ENCODE measurements around the gene TRABD2A.

Gene TRABD2A

GRCh38 chr2:84905181-84906107 lies 24.6 kb upstream of the TRABD2A start, which contains the start of gene TMSB10:
Gene TMSB10, plus strand, starts transcription at chr2:84905656.
- peak; percentile 75 for DNase-seq
- no peaks in the 10 kb centered on the region for H3K9me2 ChIP-seq (replicated peaks; ENCODE audit: insufficient read depth, low read length)
- H3F3A ChIP-seq (ENCODE audit: insufficient read depth, low read length), result peaks cover 5% of the 10 kb centered on the region; the same call in 1 of the 2 replicates
- H3K4me2 ChIP-seq (ENCODE audit: low read depth, low read length), result peak within 1 kb of the TSS; percentile 79
- H4K20me1 ChIP-seq (ENCODE audit: insufficient read depth, low read length), result no peaks in the 10 kb centered on the region
- H3K79me2 ChIP-seq (ENCODE audit: low read length), result peaks cover 12% of the 10 kb centered on the region
- peak within 1 kb of the TSS; percentile 62 for H3K9ac ChIP-seq (ENCODE audit: low read length)
- H3K4me1 ChIP-seq (ENCODE audit: low read length), result peaks cover 16% of the 10 kb centered on the region
- TF ChIP-seq EZH2 (optimal IDR thresholded peaks at IDR 0.05; ENCODE audit: low read depth, low read length), result no peak
- TF ChIP-seq, protein P1, sequence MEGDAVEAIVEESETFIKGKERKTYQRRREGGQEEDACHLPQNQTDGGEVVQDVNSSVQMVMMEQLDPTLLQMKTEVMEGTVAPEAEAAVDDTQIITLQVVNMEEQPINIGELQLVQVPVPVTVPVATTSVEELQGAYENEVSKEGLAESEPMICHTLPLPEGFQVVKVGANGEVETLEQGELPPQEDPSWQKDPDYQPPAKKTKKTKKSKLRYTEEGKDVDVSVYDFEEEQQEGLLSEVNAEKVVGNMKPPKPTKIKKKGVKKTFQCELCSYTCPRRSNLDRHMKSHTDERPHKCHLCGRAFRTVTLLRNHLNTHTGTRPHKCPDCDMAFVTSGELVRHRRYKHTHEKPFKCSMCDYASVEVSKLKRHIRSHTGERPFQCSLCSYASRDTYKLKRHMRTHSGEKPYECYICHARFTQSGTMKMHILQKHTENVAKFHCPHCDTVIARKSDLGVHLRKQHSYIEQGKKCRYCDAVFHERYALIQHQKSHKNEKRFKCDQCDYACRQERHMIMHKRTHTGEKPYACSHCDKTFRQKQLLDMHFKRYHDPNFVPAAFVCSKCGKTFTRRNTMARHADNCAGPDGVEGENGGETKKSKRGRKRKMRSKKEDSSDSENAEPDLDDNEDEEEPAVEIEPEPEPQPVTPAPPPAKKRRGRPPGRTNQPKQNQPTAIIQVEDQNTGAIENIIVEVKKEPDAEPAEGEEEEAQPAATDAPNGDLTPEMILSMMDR (IDR thresholded peaks at IDR 0.05; ENCODE audit: low read length), result peak; percentile 8; the same call in 1 of the 2 replicates
- H3K9me3 ChIP-seq (replicated peaks; ENCODE audit: insufficient read depth, low read length), result no peaks in the 10 kb centered on the region
- H3K36me3 ChIP-seq (replicated peaks; ENCODE audit: insufficient read depth, low read length), result no peaks in the 10 kb centered on the region
- peak within 1 kb of the TSS; percentile 91 for H2AFZ ChIP-seq (ENCODE audit: low read length)
- peak within 1 kb of the TSS; percentile 74 for H3K4me3 ChIP-seq (ENCODE audit: low read length)
- H3K27ac ChIP-seq (ENCODE audit: low read length), result peak within 1 kb of the TSS; percentile 59; the same call in 1 of the 2 replicates
- H3K27me3 ChIP-seq (replicated peaks; ENCODE audit: insufficient read depth, low read length), result no peaks in the 10 kb centered on the region

DNA sequence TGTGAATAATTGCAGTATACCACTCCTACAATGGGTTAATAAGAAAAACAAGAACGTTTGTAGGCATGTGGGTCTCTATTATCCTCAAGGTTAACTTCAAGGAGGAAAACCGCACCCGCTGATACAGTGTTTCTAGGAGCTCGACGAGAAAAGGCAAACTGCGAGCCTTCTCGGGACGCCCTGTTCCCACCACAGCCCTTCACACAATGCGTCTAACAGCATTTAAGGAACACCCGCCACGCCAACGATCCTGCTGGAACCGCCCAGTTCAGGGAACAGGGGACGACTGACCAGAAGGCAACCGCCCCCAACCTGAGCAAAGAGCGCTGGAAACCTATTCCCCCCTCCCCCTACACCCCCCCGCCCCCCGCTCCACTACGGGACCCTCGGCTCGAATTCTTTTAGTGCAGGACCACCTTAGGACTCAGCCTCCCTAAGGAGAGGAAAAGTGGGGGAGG lies 23.9 kb upstream of the TRABD2A start:
- DNase-seq, result no peak
- H3F3A ChIP-seq (ENCODE audit: insufficient read depth, low read length), result peaks cover 5% of the 10 kb centered on the region; the same call in 1 of the 2 replicates
- peak overlapping the region; percentile 79 for H3K4me2 ChIP-seq (ENCODE audit: low read depth, low read length)
- no peaks in the 10 kb centered on the region for H3K9me2 ChIP-seq (replicated peaks; ENCODE audit: insufficient read depth, low read length)
- H3K27ac ChIP-seq (ENCODE audit: low read length), result no peak overlapping the region
- H2AFZ ChIP-seq (ENCODE audit: low read length), result peak overlapping the region; percentile 91
- TF ChIP-seq EZH2 (optimal IDR thresholded peaks at IDR 0.05; ENCODE audit: low read depth, low read length) (no peak), EZH2phosphoT487 (IDR thresholded peaks at IDR 0.05; ENCODE audit: low read length) (no peak)
- TF ChIP-seq, protein P1 (IDR thresholded peaks at IDR 0.05; ENCODE audit: low read length), result no peak
- no peaks in the 10 kb centered on the region for H3K36me3 ChIP-seq (replicated peaks; ENCODE audit: insufficient read depth, low read length)
- peak overlapping the region; percentile 74 for H3K4me3 ChIP-seq (ENCODE audit: low read length)
- H3K79me2 ChIP-seq (ENCODE audit: low read length), result peaks cover 12% of the 10 kb centered on the region
- H3K4me1 ChIP-seq (ENCODE audit: low read length), result peaks cover 16% of the 10 kb centered on the region
- no peaks in the 10 kb centered on the region for H3K27me3 ChIP-seq (replicated peaks; ENCODE audit: insufficient read depth, low read length)
- H3K9me3 ChIP-seq (replicated peaks; ENCODE audit: insufficient read depth, low read length), result no peaks in the 10 kb centered on the region
- H3K9ac ChIP-seq (ENCODE audit: low read length), result peak overlapping the region; percentile 49; the same call in 1 of the 2 replicates
- H4K20me1 ChIP-seq (ENCODE audit: insufficient read depth, low read length), result no peaks in the 10 kb centered on the region

GRCh38 chr2:84904151-84904550 lies 23.3 kb upstream of the TRABD2A start:
- peaks cover 12% of the 10 kb centered on the region for H3K79me2 ChIP-seq (ENCODE audit: low read length)
- DNase-seq, result no peak
- no peaks in the 10 kb centered on the region for H3K27me3 ChIP-seq (replicated peaks; ENCODE audit: insufficient read depth, low read length)
- no peak overlapping the region for H3K9ac ChIP-seq (ENCODE audit: low read length)
- TF ChIP-seq EZH2phosphoT487 (IDR thresholded peaks at IDR 0.05; ENCODE audit: low read length) (no peak), EZH2 (optimal IDR thresholded peaks at IDR 0.05; ENCODE audit: low read depth, low read length) (no peak)
- TF ChIP-seq, protein P1 (IDR thresholded peaks at IDR 0.05; ENCODE audit: low read length), result no peak
- peaks cover 16% of the 10 kb centered on the region for H3K4me1 ChIP-seq (ENCODE audit: low read length)
- H3K9me2 ChIP-seq (replicated peaks; ENCODE audit: insufficient read depth, low read length), result no peaks in the 10 kb centered on the region
- no peaks in the 10 kb centered on the region for H3K36me3 ChIP-seq (replicated peaks; ENCODE audit: insufficient read depth, low read length)
- H3F3A ChIP-seq (ENCODE audit: insufficient read depth, low read length), result peaks cover 5% of the 10 kb centered on the region; the same call in 1 of the 2 replicates
- no peaks in the 10 kb centered on the region for H4K20me1 ChIP-seq (ENCODE audit: insufficient read depth, low read length)
- H2AFZ ChIP-seq (ENCODE audit: low read length), result no peak overlapping the region
- H3K27ac ChIP-seq (ENCODE audit: low read length), result no peak overlapping the region
- peak overlapping the region; percentile 69 for H3K4me2 ChIP-seq (ENCODE audit: low read depth, low read length)
- no peaks in the 10 kb centered on the region for H3K9me3 ChIP-seq (replicated peaks; ENCODE audit: insufficient read depth, low read length)
- 0 out of 2 replicates have a peak overlapping the region, but pooled peaks have one; percentile 74 for H3K4me3 ChIP-seq (ENCODE audit: low read length)
